Measurements from ENCODE around the gene TNFRSF1B. TPM values are rescaled to one million over a fixed set of nuclear protein-coding genes. Genes with fewer than 3 reads are reported as not detected.

Gene TNFRSF1B
- total RNA-seq, 2 donors from 2014 or later: 13.7 to 28.7 TPM

GRCh38 chr1:12184008-12184681 is 17.4 kb downstream of the TNFRSF1B start:
- Histone ChIP-seq H3K36me3 (replicated peaks in 1 of 2; ENCODE audit: insufficient read depth in 1 of 2, low read depth in 2 of 2) (no peaks in the 10 kb centered on the region), H3K9me3 (no peaks in the 10 kb centered on the region), H3K27me3 (no peaks in the 10 kb centered on the region), H3K4me3 (no peak overlapping the region), H3K4me1 (peaks cover 10% of the 10 kb centered on the region), H3K27ac (peak overlapping the region in 3 of 4 donors; percentile 31 to 80 (median 65))
- TF ChIP-seq CTCF (IDR thresholded peaks at IDR 0.05): peak in 3 of 7 experiments; percentile 1 to 19 (median 12)
- TF ChIP-seq POLR2A (IDR thresholded peaks at IDR 0.05): peak in 1 of 3 donors; percentile 63
- WGBS, 2 donors: 13 to 15% methylated on average over 5 to 10 of the region's 10 CpGs
- ATAC-seq (peak; percentile 63), DNase-seq (peak; percentile 40 to 83 (median 54))
- intact Hi-C loops (cut with DNase I): no loop called here

- intact Hi-C loops (cut with DNase I): no loop called here
- Histone ChIP-seq H3K4me3 (no peak overlapping the region), H3K4me1 (peaks cover 10% of the 10 kb centered on the region), H3K27ac (peak overlapping the region in 3 of 4 donors; percentile 31 to 80 (median 65)), H3K36me3 (replicated peaks in 1 of 2; ENCODE audit: insufficient read depth in 1 of 2, low read depth in 2 of 2) (no peaks in the 10 kb centered on the region), H3K27me3 (no peaks in the 10 kb centered on the region), H3K9me3 (no peaks in the 10 kb centered on the region)
- 62% methylated on average over 12 to 19 of the region's 19 CpGs for WGBS, 2 donors
- DNase-seq (no peak), ATAC-seq (no peak)
- no peak for TF ChIP-seq POLR2A (IDR thresholded peaks at IDR 0.05)
- no peak for TF ChIP-seq CTCF (IDR thresholded peaks at IDR 0.05)
Observed at GRCh38 chr1:12185036-12185917, 18.5 kb downstream of the TNFRSF1B start.

- Histone ChIP-seq H3K36me3 (replicated peaks in 1 of 2; ENCODE audit: insufficient read depth in 1 of 2, low read depth in 2 of 2) (no peaks in the 10 kb centered on the region), H3K9me3 (no peaks in the 10 kb centered on the region), H3K27me3 (no peaks in the 10 kb centered on the region), H3K4me3 (no peak overlapping the region), H3K4me1 (peaks cover 10% of the 10 kb centered on the region), H3K27ac (peak overlapping the region in 2 of 4 donors; percentile 8 to 80)
- ATAC-seq: no peak
- 60 to 61% methylated on average over 7 to 13 of the region's 13 CpGs for WGBS, 2 donors
- no peak for DNase-seq
- intact Hi-C loops (cut with DNase I): no loop called here
- TF ChIP-seq CTCF (IDR thresholded peaks at IDR 0.05): no peak
- TF ChIP-seq POLR2A (IDR thresholded peaks at IDR 0.05): no peak
Observed at GRCh38 chr1:12185918-12186678, 19.3 kb downstream of the TNFRSF1B start.

GRCh38 chr1:12186679-12186985 is 19.8 kb downstream of the TNFRSF1B start:
- Histone ChIP-seq H3K27ac (no peak overlapping the region), H3K27me3 (no peaks in the 10 kb centered on the region), H3K4me3 (no peak overlapping the region), H3K36me3 (replicated peaks in 1 of 2; ENCODE audit: insufficient read depth in 1 of 2, low read depth in 2 of 2) (no peaks in the 10 kb centered on the region), H3K9me3 (no peaks in the 10 kb centered on the region), H3K4me1 (peaks cover 10% of the 10 kb centered on the region)
- intact Hi-C loops (cut with DNase I): no loop called here
- WGBS, 2 donors: 64% methylated on average over 4 of the region's 4 CpGs; no CpG with 5 or more reads in 1 of the 2 donors
- DNase-seq: no peak
- TF ChIP-seq CTCF (IDR thresholded peaks at IDR 0.05) (no peak), POLR2A (IDR thresholded peaks at IDR 0.05) (no peak)
- no peak for ATAC-seq

All from body of pancreas (tissue), 4 donors.